Hematopoietic multipotent progenitor cell treated with erythropoietin and hydrocortisone succinate and interleukin-3 and kit ligand, for 6 days (in vitro differentiated cells): ENCODE measurements around the gene CEACAM16.
"Not testable (repeated sequence)": the region's sequence is repeated elsewhere in the genome, so short reads cannot be mapped to it uniquely, and the experiment has no call there.

Experiments
- DNase-seq: peaks from one replicate; pipeline ENCODE4 v3.0.0-alpha.2; 2015

The CEACAM16 gene

DNA sequence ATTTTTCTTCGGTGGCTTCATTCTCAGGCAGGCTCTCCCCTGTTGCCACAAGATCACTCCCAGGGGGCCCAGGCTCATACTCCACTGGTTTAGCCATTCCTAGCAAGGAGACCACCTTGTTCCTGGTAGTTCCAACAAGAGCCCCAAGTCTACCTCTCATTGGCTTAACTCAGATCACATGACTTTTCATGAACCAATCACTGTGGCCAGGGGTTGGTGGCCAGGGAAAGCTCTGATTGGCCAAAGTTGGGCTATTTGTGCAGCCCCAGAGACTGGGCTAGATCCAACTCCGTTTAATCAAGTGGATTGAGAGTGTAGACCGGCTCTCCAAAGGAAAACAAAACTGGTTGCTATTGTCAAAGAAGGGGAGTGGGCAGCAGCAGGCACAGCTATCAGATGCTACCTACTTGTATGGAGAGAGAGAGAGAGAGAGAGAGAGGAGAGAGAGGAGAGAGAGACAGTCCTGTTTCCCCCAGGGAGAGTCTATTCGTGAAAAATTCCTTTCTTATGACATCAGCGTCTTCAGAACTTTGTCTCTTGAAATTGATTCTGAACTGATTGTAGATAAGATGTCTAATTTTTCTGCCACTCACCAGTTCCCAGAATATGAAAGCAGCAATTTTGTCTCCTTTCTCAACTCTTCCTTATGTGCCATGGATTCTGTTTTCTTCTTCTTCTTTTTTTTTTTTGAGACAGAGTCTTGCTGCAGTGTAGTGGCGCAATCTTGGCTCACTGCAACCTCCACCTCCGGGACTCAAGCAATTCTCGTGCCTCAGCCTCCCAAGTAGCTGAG lies 21.7 kb upstream of the CEACAM16 start:
- DNase-seq, result no peak

DNA sequence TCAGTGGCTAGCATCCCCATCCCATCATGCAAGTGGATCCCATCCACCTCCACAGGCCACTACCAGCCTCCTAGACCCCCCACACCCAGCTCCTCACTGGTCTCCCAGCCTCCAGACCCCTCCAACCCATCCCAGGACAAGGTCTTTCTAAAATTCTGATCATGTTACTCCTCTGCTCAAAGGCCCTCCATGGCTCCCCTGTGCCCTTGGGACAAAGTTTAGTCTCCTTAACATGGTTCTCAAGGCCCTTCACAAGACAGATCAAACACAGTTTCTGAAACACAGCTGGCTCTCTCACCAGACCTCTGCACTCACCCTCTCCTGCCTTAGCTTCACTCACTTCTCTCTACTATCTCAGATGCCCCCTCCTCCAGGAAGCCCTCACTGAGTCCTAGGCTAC lies 18.4 kb upstream of the CEACAM16 start:
- DNase-seq, result no peak

DNA sequence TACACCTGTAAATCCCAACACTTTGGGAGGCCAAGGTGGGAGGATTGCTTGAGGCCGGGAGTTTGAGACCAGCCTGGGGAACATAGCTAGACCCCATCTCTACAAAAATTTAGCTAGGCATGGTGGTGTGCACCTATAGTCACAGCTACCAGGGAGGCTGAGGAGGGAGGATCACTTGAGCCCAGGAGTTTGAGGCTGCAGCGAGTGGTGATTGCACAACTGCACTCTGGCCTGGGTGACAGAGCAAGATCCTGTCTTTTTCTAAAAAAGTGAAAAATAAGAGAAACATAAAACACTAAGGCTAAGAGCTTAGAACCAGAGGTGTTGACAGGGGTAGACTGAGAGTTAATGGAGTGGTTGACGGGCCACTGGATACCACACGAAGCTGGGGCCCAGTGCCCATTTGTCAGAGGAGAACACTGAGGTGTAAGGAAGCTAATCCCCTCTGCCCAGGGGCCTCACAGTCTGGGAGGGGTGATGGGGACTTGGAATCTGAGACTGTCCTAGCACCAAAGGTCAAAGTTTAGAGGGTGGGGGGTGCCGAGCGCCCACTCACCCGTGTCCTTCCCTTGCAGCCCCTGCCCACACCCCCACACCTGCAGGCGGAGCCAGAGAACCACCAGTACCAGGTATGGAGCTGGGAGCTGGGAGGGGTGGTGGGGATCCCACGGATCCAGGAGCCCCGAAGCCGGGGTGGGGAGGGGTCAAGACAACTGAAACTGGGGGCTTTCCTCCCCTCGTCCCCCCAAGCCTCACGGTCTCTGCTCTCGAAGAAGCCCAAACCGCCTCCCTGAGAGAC lies 16.8 kb upstream of the CEACAM16 start:
- DNase-seq, result no peak

DNA sequence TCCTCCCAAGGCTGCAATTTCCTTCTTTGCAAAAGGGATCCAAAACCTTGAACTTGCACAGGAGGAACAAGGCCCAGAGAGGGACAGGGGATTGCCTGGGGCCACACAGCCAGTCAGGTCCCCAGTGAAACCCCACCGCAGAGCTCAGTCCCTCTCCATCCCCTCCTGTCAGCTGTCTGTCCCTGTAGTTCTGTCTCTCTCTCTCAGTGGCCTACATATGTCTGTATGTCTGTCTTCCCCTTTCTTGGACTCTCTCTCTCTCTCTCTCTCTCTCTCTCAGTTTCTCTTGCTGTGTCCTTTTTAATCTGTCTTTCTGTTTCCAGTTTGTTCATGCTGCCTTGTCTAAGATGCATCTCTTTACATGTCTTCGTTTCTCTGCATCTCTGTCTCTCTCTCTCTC lies 16.1 kb upstream of the CEACAM16 start:
- no peak for DNase-seq

DNA sequence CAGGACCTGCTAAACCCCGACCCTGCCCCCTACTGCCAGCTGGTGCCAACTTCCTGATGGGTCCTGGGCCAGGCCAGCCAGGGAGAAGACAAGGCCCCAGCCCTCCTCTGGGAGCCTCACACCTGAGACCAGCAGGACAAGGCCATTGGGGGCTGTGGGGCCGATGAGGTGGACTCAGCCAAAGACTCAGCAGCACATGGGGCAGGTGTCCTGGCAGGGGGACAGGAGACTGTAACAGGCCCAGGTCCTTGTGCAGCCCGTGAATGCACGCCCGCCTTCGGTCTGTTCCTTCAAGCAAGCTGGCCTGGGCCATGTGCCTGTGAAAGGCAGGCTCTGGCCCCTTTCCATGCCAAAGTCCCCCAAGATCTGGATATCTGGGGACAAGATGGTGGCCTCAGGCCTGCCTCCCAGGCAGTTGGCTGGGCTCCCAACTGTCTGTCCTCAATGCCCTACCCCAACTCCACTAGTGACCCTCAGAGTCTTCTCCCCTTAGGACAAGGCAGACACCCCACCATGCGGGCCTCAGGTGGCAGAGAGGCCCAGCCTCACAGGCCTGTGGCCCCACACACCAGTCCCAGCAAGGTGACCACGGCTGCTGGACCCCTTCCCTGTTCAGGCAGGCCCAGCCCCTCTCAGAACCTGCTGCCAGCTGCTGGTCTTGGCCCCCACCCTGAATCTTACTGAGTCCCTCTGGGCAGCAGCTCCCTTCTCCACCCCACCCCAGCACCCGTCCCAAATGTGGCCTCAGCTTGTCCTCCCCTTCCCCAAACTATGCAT lies 15.3 kb upstream of the CEACAM16 start:
- no peak for DNase-seq

DNA sequence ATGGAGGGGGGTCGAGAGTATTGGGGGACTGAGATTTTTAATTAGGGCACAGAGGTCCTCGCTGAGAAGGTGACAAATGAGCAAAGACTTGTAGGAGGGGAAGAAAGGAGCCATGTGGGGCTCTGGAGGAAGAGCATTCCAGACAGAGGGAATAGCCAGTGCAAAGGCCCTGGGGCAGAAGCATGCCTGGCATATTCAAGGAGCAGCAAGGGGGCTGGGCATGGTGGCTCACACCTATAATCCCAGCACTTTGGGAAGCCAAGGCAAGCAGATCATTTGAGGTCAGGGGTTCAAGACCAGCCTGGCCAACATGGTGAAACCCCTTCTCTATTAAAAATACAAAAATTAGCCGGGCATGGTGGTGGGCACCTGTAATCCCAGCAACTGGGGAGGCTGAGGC lies 14.6 kb upstream of the CEACAM16 start:
- DNase-seq, result not testable (repeated sequence)

DNA sequence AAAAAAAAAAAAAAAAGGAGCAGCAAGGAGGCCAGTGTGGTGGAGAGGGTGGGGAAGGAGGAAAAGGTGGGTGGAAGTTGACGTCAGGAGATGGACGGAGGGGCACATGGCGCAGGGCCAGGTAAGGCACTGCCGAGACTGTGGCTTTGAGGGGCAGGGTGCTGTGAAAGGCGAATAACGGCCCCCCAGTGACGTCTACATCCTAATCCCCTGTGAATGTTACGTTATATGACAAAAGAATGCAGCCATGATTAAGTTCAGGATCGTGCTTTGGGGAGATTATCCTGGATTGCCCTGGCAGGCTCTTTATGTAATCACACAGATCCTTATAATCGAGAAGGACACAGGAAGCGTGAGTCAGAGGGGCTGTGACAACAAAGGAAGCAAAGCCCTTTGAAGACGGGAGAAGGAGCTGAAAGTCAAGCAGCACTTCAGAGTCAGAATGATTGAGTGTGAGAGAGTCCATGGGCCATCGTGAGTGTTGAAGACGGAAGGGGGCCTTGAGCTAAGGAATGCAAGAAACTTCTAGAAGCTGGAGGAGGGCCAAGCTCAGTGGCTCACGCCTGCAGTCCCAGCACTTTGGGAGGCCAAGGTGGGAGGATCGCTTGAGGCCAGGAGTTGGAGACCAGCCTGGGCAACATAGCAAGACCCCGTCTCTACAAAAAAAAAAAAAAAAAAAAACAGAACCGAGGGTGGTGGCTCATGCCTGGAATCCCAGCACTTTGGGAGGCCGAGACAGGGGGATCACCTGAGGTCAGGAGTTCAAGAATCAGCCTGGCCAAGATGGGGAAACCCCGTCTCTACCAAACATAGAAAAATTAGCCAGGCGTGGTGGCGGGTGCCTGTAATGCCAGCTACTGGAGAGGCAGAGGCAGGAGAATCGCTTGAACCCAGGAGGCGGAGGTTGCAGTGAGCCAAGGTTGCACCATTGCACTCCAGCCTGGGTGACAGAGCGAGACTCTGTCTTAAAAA lies 13.8 kb upstream of the CEACAM16 start:
- peak; percentile 35 for DNase-seq

DNA sequence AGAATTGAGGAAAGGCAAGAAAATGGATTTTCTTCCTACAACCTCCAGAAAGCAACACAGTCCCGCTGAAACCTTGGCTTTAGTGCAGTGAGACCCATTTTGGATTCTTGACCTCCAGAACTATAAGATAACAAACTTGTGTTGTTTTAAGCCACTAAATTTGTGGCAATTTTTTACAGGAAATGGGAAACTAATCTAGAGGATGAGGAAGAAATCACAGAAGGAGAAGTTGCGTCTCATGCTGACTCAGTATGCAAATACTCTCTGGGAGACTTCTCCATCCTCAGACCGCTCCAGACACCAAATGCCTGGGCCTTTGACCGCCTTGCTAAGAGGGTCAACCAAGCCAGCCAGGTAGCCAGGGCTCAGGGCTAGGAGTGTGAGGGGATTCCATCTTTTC lies 13.1 kb upstream of the CEACAM16 start:
- no peak for DNase-seq

DNA sequence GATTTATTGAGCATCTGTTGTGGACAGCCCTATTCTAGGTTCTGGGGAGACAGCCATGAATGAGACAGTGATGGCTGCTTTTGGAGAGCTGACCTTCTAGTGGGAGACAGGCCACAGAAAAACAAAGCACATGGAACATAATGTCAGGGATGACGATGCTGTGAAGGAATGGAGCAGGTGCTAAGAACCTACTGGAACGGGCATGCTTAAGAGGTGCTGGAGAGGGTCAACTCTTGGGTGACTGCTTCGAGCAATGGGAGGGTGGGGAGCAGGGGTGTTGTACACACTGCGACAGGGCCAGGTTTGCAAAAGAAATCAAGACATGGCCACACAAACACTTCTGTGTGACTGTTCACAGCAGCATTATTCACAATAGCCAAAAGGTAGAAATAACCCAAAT lies 12.1 kb upstream of the CEACAM16 start:
- no peak for DNase-seq

DNA sequence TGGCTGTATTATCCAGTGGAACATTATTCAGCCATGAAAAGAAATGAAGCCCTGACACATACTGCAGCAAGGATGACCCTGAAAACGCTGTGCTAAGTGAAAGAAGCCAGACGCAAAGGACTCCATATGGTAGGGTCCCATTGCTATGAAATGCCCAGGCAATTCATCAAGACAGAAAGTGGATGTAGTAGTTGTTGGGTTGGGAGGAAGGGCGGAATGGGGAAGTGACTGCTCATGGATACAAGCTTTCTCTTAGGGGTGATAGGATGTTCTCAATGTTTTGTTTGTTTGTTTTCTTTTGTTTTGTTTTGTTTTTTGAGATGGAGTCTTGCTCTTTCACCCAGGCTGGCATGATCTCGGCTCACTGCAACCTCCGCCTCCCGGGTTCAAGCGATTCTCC lies 11.1 kb upstream of the CEACAM16 start:
- DNase-seq, result no peak

DNA sequence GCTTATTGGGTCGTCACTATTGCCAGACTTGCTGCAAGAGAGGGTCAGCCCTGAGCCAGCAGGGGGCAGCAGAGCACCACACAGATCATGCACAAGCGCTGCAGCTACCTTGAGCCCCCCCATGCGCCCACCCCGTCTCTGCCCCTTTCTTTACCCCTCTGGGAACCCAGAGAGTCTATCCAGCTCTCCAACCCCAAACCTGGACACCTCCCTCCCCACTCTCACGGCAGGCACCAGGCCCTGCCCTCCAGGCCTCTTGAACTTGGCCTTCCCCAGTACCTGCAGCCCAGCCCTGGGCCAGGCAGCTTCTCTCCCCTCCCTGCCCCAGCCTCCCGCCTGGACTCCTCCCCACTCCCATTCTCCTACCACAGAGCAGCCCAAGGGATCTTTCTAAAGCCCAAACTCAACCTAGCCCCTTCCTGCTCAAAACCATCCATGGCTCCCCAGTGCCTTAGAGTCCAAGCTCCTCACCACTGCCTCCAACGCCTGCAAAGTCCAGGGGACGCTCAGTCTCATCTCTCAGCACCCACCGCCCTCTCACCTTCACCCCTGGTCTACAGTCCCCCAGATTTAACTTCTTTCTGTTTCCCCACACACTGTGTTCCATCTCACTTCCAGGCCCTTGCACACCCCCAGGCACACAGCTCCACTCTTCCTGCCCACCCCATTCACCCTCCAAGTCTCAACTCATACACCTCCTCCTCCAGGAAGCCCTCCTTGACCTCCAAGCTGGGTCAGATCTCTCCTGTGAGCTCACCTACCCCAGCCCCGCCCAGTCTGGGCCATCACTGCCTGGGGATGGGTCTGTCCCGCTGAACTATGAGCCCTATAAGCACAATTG lies 9.4 kb upstream of the CEACAM16 start:
- DNase-seq, result peak; percentile 84

DNA sequence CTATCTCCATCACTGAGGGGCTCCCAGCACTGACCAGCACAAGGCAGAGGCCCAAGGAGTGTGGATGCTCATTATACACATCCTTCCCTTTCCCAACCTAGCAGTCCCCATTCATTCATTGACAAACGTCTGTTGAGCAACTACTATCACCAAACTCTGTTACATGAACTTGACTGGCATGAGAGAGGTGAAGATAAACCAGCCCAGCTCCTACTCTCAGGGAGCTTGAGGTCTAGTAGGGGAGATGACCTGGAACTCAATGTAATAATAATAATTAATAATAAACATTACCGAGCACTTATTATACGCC lies 8.9 kb upstream of the CEACAM16 start:
- DNase-seq, result no peak

DNA sequence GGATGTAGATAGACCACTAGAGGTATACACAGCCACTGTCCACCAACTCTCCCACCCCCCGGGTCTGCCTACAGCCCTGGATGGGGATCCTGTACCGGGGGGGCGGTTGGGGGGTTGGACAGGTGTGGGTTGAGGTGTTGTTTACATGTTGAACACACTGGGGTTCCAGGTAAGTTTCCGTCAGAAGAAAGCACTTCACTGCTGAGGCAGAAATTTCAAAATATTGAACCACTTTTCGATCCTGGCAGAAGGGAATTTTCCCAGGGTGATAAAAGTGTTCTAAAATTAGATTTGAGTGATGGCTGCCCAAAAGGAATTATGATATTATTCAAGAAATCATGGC lies 6.6 kb upstream of the CEACAM16 start:
- DNase-seq, result no peak

DNA sequence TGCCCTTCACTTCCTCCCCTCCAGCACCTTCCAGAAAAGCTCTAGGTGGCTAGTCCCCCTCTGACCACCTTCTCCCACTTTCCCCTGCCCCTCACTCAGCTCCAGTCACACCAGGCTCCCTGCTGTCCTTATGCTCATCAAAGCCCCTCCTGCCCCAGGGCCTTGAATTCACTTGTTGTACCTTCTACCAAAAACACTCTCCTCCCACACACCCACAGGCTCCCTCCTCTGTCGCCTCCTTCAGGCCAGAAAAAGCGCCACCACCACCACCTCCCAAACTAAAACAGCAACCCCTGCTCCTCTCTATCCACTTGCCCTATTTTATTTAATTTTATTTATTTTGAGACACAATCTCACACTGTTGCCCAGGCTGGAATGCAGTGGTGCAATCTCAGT lies 4.8 kb upstream of the CEACAM16 start:
- DNase-seq, result peak; percentile 38

DNA sequence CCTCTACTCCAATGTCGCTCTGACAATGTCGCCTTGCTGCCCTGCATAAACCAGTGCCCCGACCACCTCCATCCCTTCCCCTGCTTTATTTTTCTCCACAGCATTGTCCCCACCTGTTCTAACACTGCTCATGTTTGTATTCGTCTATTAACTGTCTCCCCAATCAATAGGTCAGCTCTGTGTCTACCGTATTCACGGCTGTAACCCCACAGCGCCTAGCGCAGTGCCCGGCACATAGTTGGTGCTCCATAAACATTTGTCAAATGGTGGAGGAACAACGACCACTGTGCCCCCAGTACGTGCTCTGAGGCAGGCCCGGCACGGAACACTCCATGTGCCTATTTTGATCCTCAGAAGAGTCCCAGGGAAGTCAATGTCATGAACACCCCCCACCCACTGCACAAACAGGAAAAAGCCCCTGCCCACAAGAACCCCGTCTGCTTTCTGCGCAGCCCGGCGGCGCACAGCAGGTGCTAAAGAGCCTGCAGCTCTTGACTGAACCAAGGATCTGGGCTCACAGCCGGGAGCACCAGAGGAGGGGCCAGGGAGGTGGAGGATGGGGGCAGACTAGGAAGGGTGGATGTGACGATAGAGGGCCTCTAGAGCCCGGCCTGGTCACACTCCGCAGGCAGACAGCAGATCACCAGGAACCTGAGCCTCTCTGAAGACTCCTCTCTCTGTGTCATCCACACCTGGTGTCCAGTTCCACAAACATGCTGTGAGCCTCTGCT lies 1.8 kb upstream of the CEACAM16 start:
- no peak for DNase-seq

DNA sequence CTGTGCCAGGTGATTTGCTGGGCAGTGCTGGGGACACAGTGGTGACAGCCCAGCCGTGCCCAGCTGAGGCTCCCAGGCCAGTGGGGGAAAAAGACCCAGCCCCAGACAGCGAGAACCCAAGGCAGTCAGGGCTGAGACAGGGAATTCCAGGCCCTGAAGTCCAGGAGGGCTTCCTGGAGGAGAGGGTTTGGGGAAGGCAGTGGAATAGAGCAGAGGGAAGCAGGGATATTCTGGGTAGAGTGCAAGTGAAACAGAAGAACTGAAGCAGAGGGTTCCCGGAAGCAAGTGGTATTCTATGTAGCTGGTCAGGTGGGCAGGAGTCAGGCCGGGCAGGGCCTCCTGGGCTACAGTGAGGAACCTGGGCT lies 1.3 kb upstream of the CEACAM16 start:
- DNase-seq, result no peak

DNA sequence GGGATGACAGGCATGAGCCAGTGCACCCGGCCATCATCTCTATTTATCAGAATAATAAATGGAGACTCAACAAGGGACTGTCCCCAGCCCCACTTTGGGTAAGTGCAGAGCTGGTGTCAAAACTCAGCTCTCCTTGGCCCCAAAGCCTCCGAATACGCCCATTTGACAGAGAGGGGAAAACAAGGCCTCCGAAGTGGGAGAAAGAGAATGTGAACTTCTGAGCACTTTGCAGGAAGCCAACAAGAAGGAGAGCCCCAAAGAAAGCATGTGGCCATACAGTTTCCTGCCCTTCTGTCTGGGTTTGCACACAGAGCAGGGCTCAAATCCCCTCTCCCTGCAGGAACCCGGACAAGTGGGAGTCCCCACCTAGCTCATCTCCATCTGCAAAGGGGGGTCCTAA lies 1.6 kb downstream of the CEACAM16 start:
- DNase-seq, result no peak

DNA sequence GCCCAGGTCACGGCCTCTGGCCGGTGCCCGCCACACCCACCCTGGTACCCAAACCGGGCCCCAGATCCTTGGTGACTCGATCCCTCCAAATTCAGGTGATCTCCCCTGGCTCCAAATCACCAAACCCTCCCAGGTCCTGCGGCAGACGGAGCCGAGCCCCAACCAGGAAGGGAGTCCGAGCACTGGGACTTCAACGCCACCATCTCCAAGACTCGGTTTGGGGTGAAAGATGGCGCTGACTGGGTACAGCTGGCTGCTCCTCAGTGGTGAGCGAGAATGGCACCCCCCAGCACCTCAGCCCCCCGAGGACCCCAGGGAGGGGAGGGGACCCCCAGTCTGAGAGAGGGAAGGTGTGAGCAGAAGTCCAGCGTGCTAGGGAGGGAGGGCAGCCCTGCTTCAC lies 2.3 kb downstream of the CEACAM16 start:
- no peak for DNase-seq

DNA sequence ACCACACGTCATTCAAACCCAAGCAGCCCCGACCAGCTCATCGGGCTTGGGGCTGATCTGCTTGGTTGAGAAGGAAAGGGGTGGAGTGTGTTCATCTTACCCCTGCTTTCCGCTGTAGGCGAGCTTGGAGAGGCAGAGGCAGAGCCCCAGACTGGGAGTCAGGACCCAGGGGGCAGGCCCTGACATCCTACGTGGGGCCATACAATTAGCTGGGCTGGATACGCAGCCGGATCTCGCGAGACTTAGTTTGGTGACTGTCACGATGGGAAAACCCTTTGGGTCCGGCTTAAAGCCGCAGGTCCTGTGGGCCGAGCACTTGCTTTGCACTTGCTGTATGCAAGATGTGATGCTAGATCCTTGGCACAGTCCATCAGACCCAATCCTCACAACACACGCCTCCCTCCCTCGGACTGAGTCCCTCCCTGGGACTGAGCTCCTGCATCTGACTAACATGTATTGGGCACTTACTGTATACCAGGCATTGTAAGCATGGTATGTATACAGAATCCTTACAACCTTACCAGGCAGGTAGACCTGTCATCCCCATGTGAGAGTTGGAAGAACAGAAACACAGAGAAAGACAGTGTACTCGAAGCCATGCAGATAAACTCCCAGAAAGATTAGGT lies 3.7 kb downstream of the CEACAM16 start:
- DNase-seq, result no peak

DNA sequence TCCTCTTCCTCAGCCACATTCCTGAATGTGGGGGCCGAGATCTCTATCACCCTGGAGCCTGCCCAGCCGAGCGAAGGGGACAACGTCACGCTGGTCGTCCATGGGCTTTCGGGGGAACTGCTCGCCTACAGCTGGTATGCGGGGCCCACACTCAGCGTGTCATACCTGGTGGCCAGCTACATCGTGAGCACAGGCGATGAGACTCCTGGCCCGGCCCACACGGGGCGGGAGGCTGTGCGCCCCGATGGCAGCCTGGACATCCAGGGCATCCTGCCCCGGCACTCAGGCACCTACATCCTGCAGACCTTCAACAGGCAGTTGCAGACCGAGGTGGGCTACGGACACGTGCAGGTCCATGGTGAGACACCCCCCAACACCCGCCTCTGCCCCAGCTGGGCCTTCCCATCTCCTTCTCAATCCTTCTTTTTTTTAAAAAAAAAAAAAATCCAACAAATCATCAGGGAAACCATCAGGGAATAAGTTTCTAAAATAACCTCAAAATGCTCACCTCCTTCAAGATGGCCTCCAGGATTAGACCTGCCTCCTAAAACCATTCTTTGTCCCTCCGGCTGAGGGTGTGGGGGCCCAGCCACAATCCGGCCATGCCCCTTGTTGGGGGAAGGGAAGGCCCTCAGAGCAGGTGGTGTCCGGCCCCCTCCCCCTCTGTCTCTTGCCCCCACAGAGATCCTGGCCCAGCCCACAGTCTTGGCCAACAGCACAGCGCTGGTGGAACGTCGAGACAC lies 4.6 kb downstream of the CEACAM16 start:
- DNase-seq, result no peak
